ENCODE measurements around the gene PRRC2C.
"Not testable (repeated sequence)": the region's sequence is repeated elsewhere in the genome, so short reads cannot be mapped to it uniquely, and the experiment has no call there.

GRCh38 chr1:171603042-171603441 is 117.7 kb downstream of the PRRC2C start:
- not testable (repeated sequence) for TF ChIP-seq CTCF (conservative IDR thresholded peaks at IDR 0.05; ENCODE audit: low read length); EZH2phosphoT487 (IDR thresholded peaks at IDR 0.05; ENCODE audit: borderline replicate concordance, low read depth, low read length)

All from OCI-LY7 (cell line).